Mesenchymal stem cell (in vitro differentiated cells and primary cell): ENCODE results near the gene KRTAP2-2.

Experiments used
- DNase-seq: peaks from one replicate; pipeline ENCODE4 v3.0.0-alpha.2; 2013
- H2AFZ ChIP-seq: one replicate; pipeline ENCODE4 v1.6.1; 2013; ENCODE audit warnings: low read depth, mild to moderate bottlenecking, control low read depth, inconsistent platforms, low read length, moderate library complexity
- H2AK5ac ChIP-seq: 2 replicates; pipeline ENCODE4 v1.6.1; 2013; ENCODE audit warnings: low read length, moderate library complexity, mild to moderate bottlenecking, inconsistent platforms; ENCODE audit not compliant: severe bottlenecking
- H2BK120ac ChIP-seq: one replicate; pipeline ENCODE4 v1.6.1; 2013; ENCODE audit warnings: low read depth, mild to moderate bottlenecking, inconsistent platforms, low read length, moderate library complexity
- H2BK12ac ChIP-seq, 2 experiments: one replicate each; pipeline ENCODE4 v1.6.1; 2013; ENCODE audit warnings: inconsistent platforms in 2 of 2, low read length in 2 of 2, mild to moderate bottlenecking in 2 of 2, moderate library complexity in 2 of 2, control low read depth in 1 of 2
- H2BK15ac ChIP-seq: one replicate; pipeline ENCODE4 v1.6.1; 2013; ENCODE audit warnings: mild to moderate bottlenecking, low read depth, inconsistent platforms; ENCODE audit not compliant: poor library complexity, severe bottlenecking
- H2BK5ac ChIP-seq: 2 replicates; pipeline ENCODE4 v1.6.1; 2013; ENCODE audit warnings: low read depth, mild to moderate bottlenecking, low read length, control low read depth, inconsistent platforms; ENCODE audit not compliant: poor library complexity, severe bottlenecking
- H3K14ac ChIP-seq, 2 experiments: one replicate each; pipeline ENCODE4 v1.6.1; 2013; ENCODE audit warnings: inconsistent platforms in 2 of 2, low read length in 2 of 2, control low read depth in 1 of 2, mild to moderate bottlenecking in 1 of 2, moderate library complexity in 1 of 2
- H3K18ac ChIP-seq, 2 experiments: one replicate each; pipeline ENCODE4 v1.6.1; 2013; ENCODE audit warnings: inconsistent platforms in 2 of 2, low read length in 2 of 2, control low read depth in 1 of 2, low read depth in 1 of 2, mild to moderate bottlenecking in 1 of 2
- H3K23ac ChIP-seq, 2 experiments: one replicate each; pipeline ENCODE4 v1.6.1; 2013; ENCODE audit warnings: inconsistent platforms in 2 of 2, low read length in 2 of 2, mild to moderate bottlenecking in 2 of 2, moderate library complexity in 2 of 2, control low read depth in 1 of 2
- H3K27ac ChIP-seq: 2 replicates; pipeline ENCODE4 v1.5.1; 2013; ENCODE audit warnings: mild to moderate bottlenecking, moderate library complexity, low read length, control low read depth, inconsistent platforms; ENCODE audit not compliant: poor library complexity, severe bottlenecking
- H3K27me3 ChIP-seq, 2 experiments: 2 replicates each; pipeline versions ENCODE4 v1.6.1 to v1.7.0; 2013; ENCODE audit warnings: low read length in 2 of 2, mild to moderate bottlenecking in 2 of 2, moderate library complexity in 2 of 2, control low read depth in 1 of 2, inconsistent platforms in 1 of 2; ENCODE audit not compliant: control insufficient read depth in 1 of 2, insufficient read depth in 1 of 2
- H3K36me3 ChIP-seq, 2 experiments: 2 replicates each; pipeline versions ENCODE4 v1.6.1 to v1.7.0; 2013; ENCODE audit warnings: low read length in 2 of 2, control low read depth in 1 of 2, inconsistent platforms in 1 of 2, low read depth in 1 of 2, mild to moderate bottlenecking in 1 of 2; ENCODE audit not compliant: insufficient read depth in 2 of 2, control insufficient read depth in 1 of 2
- H3K4ac ChIP-seq, 2 experiments: one replicate each; pipeline ENCODE4 v1.6.1; 2013; ENCODE audit warnings: inconsistent platforms in 2 of 2, low read length in 2 of 2, mild to moderate bottlenecking in 2 of 2, moderate library complexity in 2 of 2, control low read depth in 1 of 2, low read depth in 1 of 2
- H3K4me1 ChIP-seq: 2 replicates; pipeline ENCODE4 v1.6.1; 2013; ENCODE audit warnings: low read depth, low read length, control low read depth; ENCODE audit not compliant: control insufficient read depth, insufficient read depth
- H3K4me2 ChIP-seq: 2 replicates; pipeline ENCODE4 v1.6.1; 2013; ENCODE audit warnings: low read length, mild to moderate bottlenecking, inconsistent platforms; ENCODE audit not compliant: poor library complexity, severe bottlenecking
- H3K4me3 ChIP-seq, 2 experiments: 2 replicates each; pipeline versions ENCODE4 v1.5.1 to v1.7.0; 2013; ENCODE audit warnings: low read length in 2 of 2, mild to moderate bottlenecking in 2 of 2, control low read depth in 1 of 2, low read depth in 1 of 2; ENCODE audit not compliant: insufficient read depth in 1 of 2
- H3K79me1 ChIP-seq: replicated peaks from 2 replicates; pipeline ENCODE4 v1.6.1; 2013; ENCODE audit warnings: mild to moderate bottlenecking, control low read depth, low read length, inconsistent platforms; ENCODE audit not compliant: poor library complexity, severe bottlenecking
- H3K9ac ChIP-seq: 2 replicates; pipeline ENCODE4 v1.7.0; 2013; ENCODE audit warnings: mild to moderate bottlenecking, low read length, moderate library complexity
- H3K9me3 ChIP-seq: 2 replicates; pipeline ENCODE4 v1.7.0; 2013; ENCODE audit warnings: mild to moderate bottlenecking, low read length; ENCODE audit not compliant: control insufficient read depth
- H4K8ac ChIP-seq: one replicate; pipeline ENCODE4 v1.6.1; 2013; ENCODE audit warnings: inconsistent platforms, mild to moderate bottlenecking, low read length, moderate library complexity
- H4K91ac ChIP-seq: one replicate; pipeline ENCODE4 v1.6.1; 2013; ENCODE audit warnings: mild to moderate bottlenecking, low read length, inconsistent platforms
- WGBS: methylation state at CpG from one replicate; pipeline ENCODE4 v1.1.7; 2013; ENCODE audit warnings: mixed read lengths; 5-methylcytosine and 5-hydroxymethylcytosine counted together

KRTAP2-2 gene

GRCh38 chr17:41019415-41019814 lies 35.6 kb downstream of the KRTAP2-2 start:
- no peak for DNase-seq
- no peaks in the 10 kb centered on the region for H3K36me3 ChIP-seq
- H2BK5ac ChIP-seq, result no peak overlapping the region
- H2AK5ac ChIP-seq, result no peak overlapping the region
- H4K8ac ChIP-seq, result no peak overlapping the region
- H3K14ac ChIP-seq, result no peak overlapping the region
- H3K4ac ChIP-seq, result no peak overlapping the region
- H3K18ac ChIP-seq, result no peak overlapping the region
- H3K79me1 ChIP-seq, result no peaks in the 10 kb centered on the region
- no peaks in the 10 kb centered on the region for H3K9me3 ChIP-seq
- no peak overlapping the region for H2BK12ac ChIP-seq
- no peak overlapping the region for H2BK15ac ChIP-seq
- no peak overlapping the region for H2AFZ ChIP-seq
- H3K27me3 ChIP-seq, result no peaks in the 10 kb centered on the region
- H3K4me2 ChIP-seq, result no peak overlapping the region
- WGBS, result 97% methylated on average over 3 of the region's 3 CpGs
- no peak overlapping the region for H3K27ac ChIP-seq
- H2BK120ac ChIP-seq, result no peak overlapping the region
- H4K91ac ChIP-seq, result no peak overlapping the region
- H3K9ac ChIP-seq, result no peak overlapping the region
- H3K4me1 ChIP-seq, result peaks cover 1% of the 10 kb centered on the region
- no peak overlapping the region for H3K23ac ChIP-seq
- no peak overlapping the region for H3K4me3 ChIP-seq

GRCh38 chr17:41018541-41018940 lies 36.5 kb downstream of the KRTAP2-2 start:
- H3K27me3 ChIP-seq, result no peaks in the 10 kb centered on the region
- no peaks in the 10 kb centered on the region for H3K36me3 ChIP-seq
- H4K91ac ChIP-seq, result no peak overlapping the region
- H3K4me2 ChIP-seq, result no peak overlapping the region
- no peak overlapping the region for H2BK120ac ChIP-seq
- H2BK5ac ChIP-seq, result no peak overlapping the region
- H4K8ac ChIP-seq, result no peak overlapping the region
- H2AK5ac ChIP-seq, result peak overlapping the region; percentile 53
- H2BK15ac ChIP-seq, result no peak overlapping the region
- no peak overlapping the region for H3K23ac ChIP-seq
- no peak overlapping the region for H3K4ac ChIP-seq
- H3K18ac ChIP-seq, result no peak overlapping the region
- no peak for DNase-seq
- 92% methylated on average over 3 of the region's 3 CpGs for WGBS
- no peak overlapping the region for H2BK12ac ChIP-seq
- no peak overlapping the region for H3K14ac ChIP-seq
- peaks cover 1% of the 10 kb centered on the region for H3K4me1 ChIP-seq
- no peak overlapping the region for H3K4me3 ChIP-seq
- H3K27ac ChIP-seq, result no peak overlapping the region
- H3K9ac ChIP-seq, result no peak overlapping the region
- no peaks in the 10 kb centered on the region for H3K79me1 ChIP-seq
- H2AFZ ChIP-seq, result no peak overlapping the region
- H3K9me3 ChIP-seq, result no peaks in the 10 kb centered on the region

- Histone ChIP-seq H3K36me3 (no peaks in the 10 kb centered on the region), H3K18ac (no peak overlapping the region), H3K9ac (no peak overlapping the region), H3K23ac (no peak overlapping the region), H4K91ac (no peak overlapping the region), H2BK12ac (no peak overlapping the region), H3K79me1 (no peaks in the 10 kb centered on the region), H2BK15ac (no peak overlapping the region), H3K27ac (no peak overlapping the region), H3K9me3 (no peaks in the 10 kb centered on the region), H2AK5ac (no peak overlapping the region), H3K4me3 (no peak overlapping the region), H3K4me1 (peaks cover 1% of the 10 kb centered on the region), H3K14ac (no peak overlapping the region), H4K8ac (no peak overlapping the region), H2BK5ac (no peak overlapping the region), H3K4me2 (no peak overlapping the region), H3K27me3 (no peaks in the 10 kb centered on the region), H3K4ac (no peak overlapping the region), H2BK120ac (no peak overlapping the region), H2AFZ (no peak overlapping the region)
- DNase-seq, result no peak
- WGBS, result 90% methylated on average over 13 of the region's 13 CpGs
Measured at GRCh38 chr17:41016578-41017215, 38.3 kb downstream of the KRTAP2-2 start.

GRCh38 chr17:41015454-41015853 lies 39.6 kb downstream of the KRTAP2-2 start:
- Histone ChIP-seq H3K4me1 (peaks cover 1% of the 10 kb centered on the region), H3K27ac (no peak overlapping the region), H3K27me3 (no peaks in the 10 kb centered on the region), H3K9me3 (no peaks in the 10 kb centered on the region), H3K36me3 (no peaks in the 10 kb centered on the region), H4K91ac (no peak overlapping the region), H2AK5ac (no peak overlapping the region), H3K9ac (no peak overlapping the region), H3K14ac (no peak overlapping the region), H3K4me2 (no peak overlapping the region), H3K4ac (no peak overlapping the region), H3K18ac (no peak overlapping the region), H2BK5ac (no peak overlapping the region), H3K4me3 (no peak overlapping the region), H2BK12ac (no peak overlapping the region), H2AFZ (no peak overlapping the region), H2BK120ac (no peak overlapping the region), H3K79me1 (no peaks in the 10 kb centered on the region), H4K8ac (no peak overlapping the region), H3K23ac (no peak overlapping the region), H2BK15ac (no peak overlapping the region)
- no peak for DNase-seq
- 73% methylated on average over 4 of the region's 7 CpGs for WGBS
